Activated T-helper 1 cell treated with anti-CD3 and anti-CD28 coated beads, Interleukin-12 subunit alpha, Interleukin-12 subunit beta, Interleukin-2, Interleukin-4 antibody, amounts not matched to agents 30 ng/mL and 10 ng/mL and 1 ng/mL, durations not matched to agents 14 hours and 24 hours and 36 hours (primary cell): ENCODE data around the gene TAS2R60. TPM values are rescaled to one million over a fixed set of nuclear protein-coding genes. Genes with fewer than 3 reads are reported as not detected.
"Not testable (repeated sequence)": the region's sequence is repeated elsewhere in the genome, so short reads cannot be mapped to it uniquely, and the experiment has no call there.

ENCODE experiments used
- DNase-seq: peaks from one replicate; pipeline ENCODE4 v3.0.0; 2021; ENCODE audit warnings: low spot score
- H3K27ac Mint-ChIP-seq: one replicate; pipeline ENCODE4 v1.8.0; 2021; ENCODE audit warnings: mild to moderate bottlenecking, mixed read lengths
- H3K27me3 Mint-ChIP-seq: one replicate; pipeline ENCODE4 v1.8.0; 2022; ENCODE audit warnings: mild to moderate bottlenecking, moderate library complexity, mixed read lengths; ENCODE audit not compliant: insufficient read depth
- H3K36me3 Mint-ChIP-seq: one replicate; pipeline ENCODE4 v1.8.0; 2021; ENCODE audit warnings: low read depth, mixed read lengths
- H3K4me1 Mint-ChIP-seq: one replicate; pipeline ENCODE4 v1.8.0; 2021; ENCODE audit warnings: low read depth, mixed read lengths
- H3K4me3 Mint-ChIP-seq: one replicate; pipeline ENCODE4 v1.8.0; 2021; ENCODE audit warnings: mild to moderate bottlenecking, moderate library complexity, mixed read lengths
- H3K9me3 Mint-ChIP-seq: one replicate; pipeline ENCODE4 v1.8.0; 2021; ENCODE audit warnings: mixed read lengths
- intact Hi-C: fragments of 100-400 bp; cut with micrococcal nuclease; formaldehyde crosslinking; loops from one replicate; pipeline ENCODE4 v1.15.1; 2024
- total RNA-seq: library from RNA; stranded (reverse); gene quantifications from 2 replicates; pipeline ENCODE4 v1.2.3, GENCODE V29; 2022

TAS2R60 gene
- total RNA-seq, 1 donor from 2014 or later = not detected

DNA sequence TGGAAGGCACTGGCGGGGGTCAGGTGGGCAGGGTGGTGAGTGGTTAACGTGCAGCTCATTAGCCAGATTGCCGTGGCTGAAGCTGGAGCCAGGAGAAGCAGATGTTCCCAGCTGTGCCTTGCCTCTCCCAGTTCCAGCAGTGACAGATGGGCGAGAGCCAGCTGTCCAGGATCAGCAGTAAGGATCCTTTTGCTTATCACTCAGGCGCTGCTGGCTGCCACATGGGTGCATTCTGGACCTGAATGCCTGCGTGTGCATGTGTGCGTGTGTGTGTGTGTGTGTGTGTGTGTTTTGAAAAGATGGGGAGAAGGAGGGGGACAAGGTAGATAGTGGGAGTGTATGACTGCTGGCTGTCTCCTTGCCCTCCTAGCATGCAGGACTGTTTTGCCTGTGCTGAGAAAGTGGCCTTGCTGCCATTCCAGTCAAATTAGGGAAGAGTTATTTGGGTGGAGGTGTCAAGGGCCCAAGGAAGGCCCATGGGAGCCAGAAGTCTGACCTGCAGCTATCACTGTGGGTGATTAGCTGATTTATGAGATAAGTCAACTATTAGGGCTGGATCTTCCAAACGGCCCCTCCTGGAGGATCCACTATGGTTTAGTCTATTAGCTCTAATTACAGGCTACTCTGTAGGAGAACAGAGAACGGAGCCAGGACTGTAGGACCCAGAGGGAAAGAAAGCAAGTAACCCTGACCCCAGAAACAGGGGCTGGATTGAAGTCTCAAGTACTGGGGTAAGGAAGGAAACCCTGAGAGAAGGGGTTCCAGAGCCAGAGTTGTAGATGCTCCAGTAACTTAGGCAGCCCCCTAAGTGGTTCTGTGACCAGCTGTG is 37.9 kb upstream of the TAS2R60 start:
- DNase-seq = no peak
- Mint-ChIP-seq H3K4me3 (no peak overlapping the region), H3K27me3 (peaks cover 51% of the 10 kb centered on the region), H3K9me3 (no peaks in the 10 kb centered on the region), H3K4me1 (peaks cover 22% of the 10 kb centered on the region), H3K27ac (no peak overlapping the region), H3K36me3 (no peaks in the 10 kb centered on the region)
- intact Hi-C loops = loop anchor here (2.0 kb wide), 1 partner anchor 25 kb away; the partner anchor contains the start of gene ZYX

DNA sequence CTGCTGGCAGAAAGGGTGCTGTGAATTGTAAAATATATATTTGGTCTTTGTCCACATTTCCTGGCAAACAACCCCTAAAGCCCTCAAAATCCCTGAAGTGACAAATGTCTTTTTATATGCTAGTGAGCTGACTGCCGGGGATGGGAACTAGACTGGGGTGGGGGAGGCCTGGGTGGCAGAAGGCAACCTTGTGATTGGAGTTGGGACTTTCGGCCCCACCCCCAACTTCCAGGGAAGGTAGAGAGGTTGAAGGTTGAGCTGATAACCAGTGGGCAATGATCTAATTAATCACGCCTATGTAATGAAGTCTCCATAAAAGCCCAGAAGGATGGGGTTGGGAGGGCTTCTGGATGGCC is 37.3 kb upstream of the TAS2R60 start:
- peaks cover 53% of the 10 kb centered on the region for H3K27me3 Mint-ChIP-seq
- no peaks in the 10 kb centered on the region for H3K36me3 Mint-ChIP-seq
- intact Hi-C loops = loop anchor here (2.0 kb wide), 1 partner anchor 25 kb away; the partner anchor contains the start of gene ZYX
- no peaks in the 10 kb centered on the region for H3K9me3 Mint-ChIP-seq
- no peak overlapping the region for H3K4me3 Mint-ChIP-seq
- DNase-seq = no peak
- H3K4me1 Mint-ChIP-seq = peaks cover 22% of the 10 kb centered on the region
- no peak overlapping the region for H3K27ac Mint-ChIP-seq

DNA sequence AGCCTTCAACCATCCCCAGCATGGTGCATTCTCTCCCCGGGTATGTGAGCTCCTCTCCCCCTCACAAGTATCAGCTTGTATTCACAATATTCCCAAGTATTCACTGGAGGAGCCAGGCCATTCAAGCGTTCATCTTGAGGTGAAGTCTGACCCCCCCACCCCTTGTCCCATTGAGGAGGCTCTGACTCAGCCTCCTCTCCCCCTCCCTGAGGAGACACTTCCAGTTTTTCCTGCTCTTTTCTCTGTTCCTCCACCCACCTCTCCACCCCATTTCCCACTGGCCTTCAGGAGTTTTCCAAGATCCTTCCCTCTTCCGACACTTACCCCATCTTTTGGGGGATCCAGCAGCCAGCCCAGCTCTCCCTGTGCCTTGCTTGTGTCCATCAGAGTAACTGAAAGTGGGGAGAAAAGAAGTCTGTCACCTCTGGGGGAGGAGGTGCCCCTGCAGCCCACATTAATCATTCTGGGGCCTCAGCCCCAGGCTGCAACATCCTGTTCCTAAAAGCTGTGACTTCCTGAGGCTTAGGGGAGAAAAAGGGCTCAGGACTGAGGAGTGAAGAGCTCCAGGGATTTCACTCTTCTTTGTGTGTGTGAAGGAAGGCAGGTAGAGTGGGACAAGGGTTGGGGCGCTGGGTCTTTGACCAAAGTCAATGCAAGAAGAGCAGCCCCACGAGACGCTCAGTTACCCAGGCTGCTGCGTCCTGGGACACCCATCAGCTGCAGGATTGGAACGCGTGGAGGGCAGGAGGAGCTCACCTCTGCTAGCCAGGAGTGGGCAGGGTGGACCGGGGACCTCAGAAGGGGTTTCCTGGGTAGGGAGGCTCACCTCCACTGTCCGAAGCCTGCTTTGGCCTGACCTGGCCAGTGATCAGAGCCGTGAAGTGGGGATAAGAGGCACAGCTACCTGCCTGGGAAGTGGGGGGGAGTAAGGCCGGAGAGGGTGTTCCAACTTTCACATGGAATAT is 35.7 kb upstream of the TAS2R60 start:
- Mint-ChIP-seq H3K9me3 (no peaks in the 10 kb centered on the region), H3K36me3 (no peaks in the 10 kb centered on the region), H3K4me3 (peak overlapping the region; percentile 60), H3K27me3 (peaks cover 52% of the 10 kb centered on the region), H3K27ac (no peak overlapping the region), H3K4me1 (peaks cover 22% of the 10 kb centered on the region)
- DNase-seq = no peak
- intact Hi-C loops = loop anchor here (2.0 kb wide), 1 partner anchor 27 kb away; the partner anchor contains the start of gene ZYX

DNA sequence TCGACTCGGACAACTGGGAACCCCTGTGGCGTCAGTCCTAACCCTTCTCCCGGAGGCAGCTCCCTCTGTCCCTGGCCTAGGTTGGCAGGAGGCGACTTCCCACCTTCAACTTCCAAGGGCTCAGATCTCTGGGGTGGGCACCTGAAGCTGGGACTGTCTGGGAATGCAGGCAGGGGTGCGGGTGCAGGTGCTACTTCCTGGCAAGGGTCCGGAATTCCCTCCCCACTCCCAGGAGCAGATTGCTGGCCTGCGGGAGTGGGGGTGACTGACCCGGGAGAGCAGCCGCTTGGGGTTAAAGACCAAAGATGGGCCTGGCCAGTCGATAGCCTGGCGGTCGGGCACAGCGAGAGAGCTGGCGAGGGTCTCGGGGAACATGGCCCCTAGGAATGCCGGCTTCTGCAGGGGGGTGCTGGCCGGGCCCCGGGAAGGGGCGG is 35.0 kb upstream of the TAS2R60 start:
- intact Hi-C loops = no loop called here
- H3K4me1 Mint-ChIP-seq = peaks cover 22% of the 10 kb centered on the region
- no peaks in the 10 kb centered on the region for H3K9me3 Mint-ChIP-seq
- H3K27ac Mint-ChIP-seq = no peak overlapping the region
- no peak overlapping the region for H3K4me3 Mint-ChIP-seq
- no peak for DNase-seq
- H3K36me3 Mint-ChIP-seq = no peaks in the 10 kb centered on the region
- H3K27me3 Mint-ChIP-seq = peaks cover 48% of the 10 kb centered on the region

DNA sequence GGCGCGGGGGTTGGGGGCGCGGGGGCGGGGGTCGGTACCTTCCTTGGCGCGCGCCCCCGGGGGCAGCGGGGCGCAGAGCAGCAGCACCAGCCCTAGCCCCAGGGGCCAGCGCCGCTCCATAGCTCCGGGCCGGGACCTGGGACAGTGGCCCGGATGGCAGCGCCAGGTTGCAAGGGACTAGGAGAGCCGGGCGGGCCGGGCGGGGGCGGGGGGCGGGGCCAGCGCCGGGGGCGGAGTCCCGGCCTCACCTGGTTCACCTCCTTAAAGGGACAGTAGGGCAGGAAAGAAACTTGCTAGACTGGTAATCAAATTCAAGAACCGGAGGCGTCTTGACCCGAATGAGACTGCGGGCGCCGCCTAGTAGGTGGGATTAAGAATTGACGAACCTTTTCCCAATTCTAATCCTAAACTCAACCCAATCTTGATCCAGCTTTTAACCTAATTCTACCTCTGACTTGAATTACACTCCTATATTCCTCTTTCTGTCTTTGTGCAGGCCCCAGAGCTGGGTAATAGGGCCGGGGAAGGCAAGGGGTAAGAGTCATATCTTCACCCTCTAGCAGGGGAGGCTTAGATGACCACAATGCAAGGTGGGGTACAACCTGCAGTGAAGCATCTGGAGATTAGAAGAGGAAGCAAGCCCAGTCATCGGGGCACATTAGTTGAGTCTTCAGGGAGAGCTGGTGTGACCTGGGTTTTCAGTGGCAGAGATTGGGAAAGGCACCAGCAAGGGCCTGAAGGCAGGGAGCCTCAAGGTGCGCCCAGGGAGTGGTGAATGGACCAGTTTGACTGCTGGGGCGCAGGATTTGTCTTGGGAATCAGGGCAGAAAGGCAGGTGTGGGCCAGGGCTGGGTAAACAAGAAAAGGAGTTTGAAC is 34.3 kb upstream of the TAS2R60 start, which contains the start of gene EPHA1:
TSS of gene EPHA1 (minus strand) at position 171 of the 876 bp plus-strand sequence. CDS start at position 120, 51 bp downstream.
- peaks cover 22% of the 10 kb centered on the region for H3K4me1 Mint-ChIP-seq
- intact Hi-C loops = no loop called here
- H3K36me3 Mint-ChIP-seq = no peaks in the 10 kb centered on the region
- peaks cover 48% of the 10 kb centered on the region for H3K27me3 Mint-ChIP-seq
- H3K27ac Mint-ChIP-seq = no peak within 1 kb of the TSS
- H3K9me3 Mint-ChIP-seq = no peaks in the 10 kb centered on the region
- peak within 1 kb of the TSS; percentile 60 for H3K4me3 Mint-ChIP-seq
- DNase-seq = no peak

DNA sequence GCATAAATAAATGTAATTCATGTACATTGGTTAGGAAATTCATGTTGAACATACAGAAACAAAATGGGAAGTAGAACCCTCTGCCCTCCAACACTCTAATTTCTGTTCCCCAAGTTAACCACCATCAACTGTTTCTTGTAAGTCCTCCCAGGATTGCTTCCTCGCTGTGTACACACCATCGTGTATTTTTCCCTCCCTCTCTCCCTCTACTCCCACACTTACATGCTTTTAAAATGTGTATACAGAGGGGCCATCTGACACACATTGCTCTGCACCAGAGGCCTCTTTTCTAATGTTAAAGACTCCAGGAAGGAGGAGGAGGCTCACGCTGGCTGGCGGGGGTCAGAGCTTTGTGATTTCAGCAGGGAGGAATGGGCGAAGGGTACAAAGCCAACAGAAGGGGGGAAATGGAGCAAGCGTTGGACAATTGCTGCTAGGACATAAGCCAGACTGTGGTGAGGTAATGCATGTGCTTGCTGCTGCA is 32.7 kb upstream of the TAS2R60 start:
- intact Hi-C loops = no loop called here
- Mint-ChIP-seq H3K27ac (no peak overlapping the region), H3K9me3 (no peaks in the 10 kb centered on the region), H3K27me3 (peaks cover 44% of the 10 kb centered on the region), H3K36me3 (no peaks in the 10 kb centered on the region), H3K4me1 (peaks cover 22% of the 10 kb centered on the region), H3K4me3 (no peak overlapping the region)
- no peak for DNase-seq

DNA sequence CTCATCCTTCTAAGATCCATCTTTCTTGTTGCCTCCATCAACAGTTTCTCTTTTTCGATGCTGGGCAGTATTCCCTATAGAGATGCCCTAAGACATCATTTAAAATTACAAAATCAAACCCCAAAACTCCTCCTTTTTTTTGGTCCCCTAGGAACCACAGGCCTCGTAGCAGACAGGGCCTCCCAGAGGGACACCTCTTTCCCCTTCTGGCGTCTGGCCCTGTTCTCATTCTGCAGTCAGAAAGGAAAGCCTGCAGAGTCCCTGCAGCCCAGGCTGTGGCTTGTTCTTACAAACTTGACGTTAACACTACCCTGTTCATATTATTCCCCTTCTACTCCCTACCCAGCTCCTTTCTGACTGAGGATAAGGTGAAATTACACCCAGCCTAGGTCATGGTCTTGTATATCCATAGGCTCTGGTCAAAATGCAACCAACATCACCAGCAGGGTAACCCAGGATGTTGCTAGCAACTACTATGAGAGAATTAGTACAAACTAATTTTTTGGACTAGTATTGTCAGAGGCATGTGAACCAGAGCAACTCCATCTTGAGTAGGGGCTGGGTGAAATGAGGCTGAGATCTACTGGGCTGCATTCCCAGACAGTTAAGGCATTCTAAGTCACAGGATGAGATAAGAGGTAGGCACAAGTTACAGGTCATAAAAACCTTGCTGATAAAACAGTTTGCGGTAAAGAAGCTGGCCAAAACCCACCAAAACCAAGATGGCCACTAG is 31.1 kb upstream of the TAS2R60 start:
- no peak for DNase-seq
- Mint-ChIP-seq H3K4me3 (no peak overlapping the region), H3K4me1 (peaks cover 23% of the 10 kb centered on the region), H3K27me3 (peaks cover 39% of the 10 kb centered on the region), H3K27ac (no peak overlapping the region), H3K9me3 (no peaks in the 10 kb centered on the region), H3K36me3 (no peaks in the 10 kb centered on the region)
- intact Hi-C loops = no loop called here

DNA sequence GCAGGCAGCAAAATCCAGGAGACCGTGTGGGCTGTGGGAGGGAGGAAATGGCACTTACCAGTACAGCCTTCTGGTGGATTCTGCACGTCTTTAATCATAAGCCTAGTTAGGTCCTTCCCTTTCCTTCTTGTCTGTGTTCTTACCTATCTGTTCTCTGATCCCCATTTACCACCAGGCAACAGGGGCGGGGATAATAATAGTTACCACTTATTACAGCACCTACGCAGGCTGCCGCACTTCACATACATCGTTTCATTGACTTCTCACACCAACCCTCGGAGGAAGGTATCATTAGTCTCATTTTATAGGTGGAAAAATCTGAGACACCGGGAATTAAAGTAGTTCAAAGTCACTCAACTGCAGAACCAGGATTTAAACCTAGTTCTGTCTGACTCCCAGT is 30.1 kb upstream of the TAS2R60 start:
- Mint-ChIP-seq H3K36me3 (no peaks in the 10 kb centered on the region), H3K27me3 (peaks cover 30% of the 10 kb centered on the region), H3K4me3 (no peak overlapping the region), H3K9me3 (no peaks in the 10 kb centered on the region), H3K4me1 (peaks cover 13% of the 10 kb centered on the region), H3K27ac (no peak overlapping the region)
- no peak for DNase-seq
- intact Hi-C loops = no loop called here

DNA sequence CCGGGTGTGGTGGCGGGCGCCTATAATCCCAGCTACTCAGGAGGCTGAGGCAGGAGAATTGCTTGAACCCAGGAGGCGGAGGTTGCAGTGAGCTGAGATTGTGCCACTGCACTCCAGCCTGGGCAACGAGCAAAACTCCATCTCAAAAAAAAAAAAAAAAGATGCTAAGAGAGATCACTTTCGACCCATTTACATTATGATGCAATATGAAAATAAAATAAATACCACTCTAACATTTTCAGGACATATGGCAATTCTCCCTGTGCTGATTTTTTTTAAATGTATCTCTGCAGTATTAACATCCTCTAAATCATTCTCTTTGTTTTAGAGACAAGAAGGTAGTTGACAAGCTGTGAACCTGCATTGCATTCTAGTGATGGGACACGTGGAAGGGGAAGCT is 28.0 kb upstream of the TAS2R60 start:
- H3K36me3 Mint-ChIP-seq, H3K27ac Mint-ChIP-seq, H3K4me1 Mint-ChIP-seq, H3K4me3 Mint-ChIP-seq, DNase-seq, H3K9me3 Mint-ChIP-seq: not testable (repeated sequence)
- H3K27me3 Mint-ChIP-seq = peaks cover 24% of the 10 kb centered on the region
- intact Hi-C loops = loop anchor here (5.0 kb wide), 1 partner anchor 108 kb away; no protein-coding TSS in a partner anchor

DNA sequence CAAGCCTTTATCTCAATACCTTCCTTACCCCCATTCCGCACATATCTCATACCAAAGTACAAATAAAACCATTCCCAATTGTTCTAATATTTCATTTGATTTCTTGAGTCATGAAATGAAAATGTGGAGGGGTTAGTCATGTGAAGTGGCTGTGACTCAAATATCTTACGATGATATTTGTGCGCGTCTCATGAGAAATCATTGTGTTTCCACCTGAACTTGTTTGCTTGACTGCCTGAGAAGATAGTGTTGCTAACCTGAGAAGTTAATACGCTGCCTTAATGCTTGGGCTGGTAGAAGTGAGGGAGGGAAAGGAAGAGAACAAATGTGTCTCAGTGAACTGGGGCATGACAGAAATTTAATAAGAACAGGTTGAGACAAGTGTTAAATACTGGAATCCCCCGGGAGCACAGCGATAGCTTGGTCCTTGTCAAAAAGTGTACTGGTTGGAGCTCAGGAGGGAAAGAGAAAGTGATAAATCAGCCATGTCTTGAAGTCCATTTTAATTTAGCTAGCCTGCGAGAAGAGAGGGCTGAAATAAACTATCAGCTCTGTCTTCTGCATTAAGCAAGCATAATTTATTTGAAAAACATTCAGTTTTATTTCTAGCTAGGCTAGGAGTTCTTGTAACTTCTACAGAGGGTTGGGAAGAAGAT is 27.4 kb upstream of the TAS2R60 start:
- Mint-ChIP-seq H3K36me3 (no peaks in the 10 kb centered on the region), H3K4me3 (no peak overlapping the region), H3K27me3 (peaks cover 21% of the 10 kb centered on the region), H3K9me3 (no peaks in the 10 kb centered on the region), H3K27ac (no peak overlapping the region), H3K4me1 (peaks cover 4% of the 10 kb centered on the region)
- DNase-seq = no peak
- intact Hi-C loops = loop anchor here (1.0 to 5.0 kb wide), 6 partner anchors 36 to 711 kb away; partner anchors contain the start of gene FAM131B

DNA sequence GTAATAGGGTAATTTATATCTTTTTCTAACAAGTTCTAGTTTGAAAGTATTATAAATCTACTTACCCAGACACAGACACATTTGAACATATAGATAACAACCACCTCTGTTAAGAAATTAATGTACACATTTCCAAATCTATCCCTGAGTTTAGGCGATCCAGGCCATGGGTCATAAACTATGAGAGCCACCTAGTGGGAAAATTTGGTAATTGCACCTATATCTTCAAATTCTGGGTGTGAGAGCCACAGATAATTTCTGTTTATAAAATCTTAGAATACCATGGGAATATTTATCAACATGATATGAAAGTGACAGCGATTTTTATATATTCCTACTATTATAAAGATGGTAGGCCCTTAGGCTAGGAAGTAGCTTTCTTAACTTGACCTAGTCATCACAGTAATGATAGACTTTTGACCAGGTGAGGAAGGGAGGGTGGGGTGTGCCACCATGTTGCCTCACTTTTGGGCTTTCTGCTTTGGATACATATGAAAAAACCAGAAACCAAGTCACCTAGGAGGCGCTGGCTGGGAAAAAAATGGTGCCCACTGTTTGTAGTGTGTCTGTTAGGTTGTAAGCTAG is 26.6 kb upstream of the TAS2R60 start:
- Mint-ChIP-seq H3K36me3 (no peaks in the 10 kb centered on the region), H3K27me3 (peaks cover 20% of the 10 kb centered on the region), H3K4me3 (no peak overlapping the region), H3K4me1 (peaks cover 4% of the 10 kb centered on the region), H3K27ac (no peak overlapping the region), H3K9me3 (no peaks in the 10 kb centered on the region)
- no peak for DNase-seq
- intact Hi-C loops = loop anchor here (1.0 to 5.0 kb wide), 6 partner anchors 36 to 711 kb away; partner anchors contain the start of gene FAM131B
